RWPE2 (cell line): ENCODE data around the gene ARAF.

ENCODE experiments used
- ATAC-seq: fragments of 200-7000 bp; cut with Tn5 transposase; 3 replicates; pipeline ENCODE4 v1.9.1; 2021; ENCODE audit warnings: low read depth
- DNase-seq: peaks from one replicate; pipeline ENCODE4 v3.0.0-alpha.2; 2020; ENCODE audit warnings: low spot score
- H3K27ac ChIP-seq: fragments of 450-650 bp; 2 replicates; pipeline ENCODE4 v1.5.1; 2017; ENCODE audit warnings: mild to moderate bottlenecking; ENCODE audit not compliant: poor library complexity, severe bottlenecking
- H3K27me3 ChIP-seq: fragments of 250-450 bp; sonication (Bioruptor Pico); 2 replicates; pipeline ENCODE4 v1.5.1; 2021; ENCODE audit warnings: mild to moderate bottlenecking, moderate library complexity; ENCODE audit not compliant: insufficient read depth, poor library complexity, severe bottlenecking
- H3K36me3 ChIP-seq: fragments of 250-450 bp; sonication (Bioruptor Pico); 2 replicates; pipeline ENCODE4 v1.5.1; 2020; ENCODE audit warnings: low read depth, mild to moderate bottlenecking, moderate library complexity
- H3K4me1 ChIP-seq: fragments of 250-450 bp; sonication (Bioruptor Pico); 2 replicates; pipeline ENCODE4 v1.5.1; 2021; ENCODE audit warnings: mild to moderate bottlenecking, moderate library complexity; ENCODE audit not compliant: insufficient read depth, poor library complexity, severe bottlenecking
- H3K4me3 ChIP-seq: fragments of 250-450 bp; sonication (Bioruptor Pico); 2 replicates; pipeline ENCODE4 v1.5.1; 2021; ENCODE audit warnings: mild to moderate bottlenecking, moderate library complexity; ENCODE audit not compliant: severe bottlenecking
- H3K9me3 ChIP-seq: fragments of 250-450 bp; sonication (Bioruptor Pico); 2 replicates; pipeline ENCODE4 v1.5.1; 2021; ENCODE audit warnings: mild to moderate bottlenecking, moderate library complexity; ENCODE audit not compliant: severe bottlenecking
- TF ChIP-seq, protein P1 (sequence below): fragments of 450-650 bp; IDR thresholded peaks from one replicate; pipeline ENCODE4 v1.5.1; 2017; ENCODE audit warnings: mild to moderate bottlenecking, moderate library complexity; ENCODE audit not compliant: poor library complexity, severe bottlenecking

ARAF gene

DNA sequence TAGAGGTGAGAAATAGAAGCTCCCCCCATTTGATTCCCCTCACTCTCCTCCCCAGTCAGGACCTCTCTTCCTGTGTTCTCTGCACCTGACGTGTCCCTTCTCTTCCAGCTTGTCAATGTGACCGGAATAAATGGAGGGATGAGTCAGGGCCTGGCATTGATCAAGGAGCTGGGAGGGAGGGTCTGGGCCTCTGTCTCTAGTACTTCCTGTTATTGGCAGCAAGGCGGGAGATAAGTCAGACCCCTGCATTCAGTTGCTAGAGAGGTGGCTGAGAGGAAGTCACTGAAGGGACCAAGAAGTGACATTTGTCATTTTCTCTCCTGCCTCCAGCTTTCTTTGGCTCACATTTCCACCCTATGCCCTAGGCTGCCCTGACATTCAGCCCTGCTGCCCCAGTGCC, 42.9 kb upstream of the ARAF start:
- H3K9me3 ChIP-seq: no peaks in the 10 kb centered on the region
- H3K27ac ChIP-seq: peak overlapping the region; percentile 92
- TF ChIP-seq, protein P1, sequence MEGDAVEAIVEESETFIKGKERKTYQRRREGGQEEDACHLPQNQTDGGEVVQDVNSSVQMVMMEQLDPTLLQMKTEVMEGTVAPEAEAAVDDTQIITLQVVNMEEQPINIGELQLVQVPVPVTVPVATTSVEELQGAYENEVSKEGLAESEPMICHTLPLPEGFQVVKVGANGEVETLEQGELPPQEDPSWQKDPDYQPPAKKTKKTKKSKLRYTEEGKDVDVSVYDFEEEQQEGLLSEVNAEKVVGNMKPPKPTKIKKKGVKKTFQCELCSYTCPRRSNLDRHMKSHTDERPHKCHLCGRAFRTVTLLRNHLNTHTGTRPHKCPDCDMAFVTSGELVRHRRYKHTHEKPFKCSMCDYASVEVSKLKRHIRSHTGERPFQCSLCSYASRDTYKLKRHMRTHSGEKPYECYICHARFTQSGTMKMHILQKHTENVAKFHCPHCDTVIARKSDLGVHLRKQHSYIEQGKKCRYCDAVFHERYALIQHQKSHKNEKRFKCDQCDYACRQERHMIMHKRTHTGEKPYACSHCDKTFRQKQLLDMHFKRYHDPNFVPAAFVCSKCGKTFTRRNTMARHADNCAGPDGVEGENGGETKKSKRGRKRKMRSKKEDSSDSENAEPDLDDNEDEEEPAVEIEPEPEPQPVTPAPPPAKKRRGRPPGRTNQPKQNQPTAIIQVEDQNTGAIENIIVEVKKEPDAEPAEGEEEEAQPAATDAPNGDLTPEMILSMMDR: no peak
- ATAC-seq (no peak), DNase-seq (no peak)
- no peaks in the 10 kb centered on the region for H3K36me3 ChIP-seq
- H3K27me3 ChIP-seq: no peaks in the 10 kb centered on the region
- no peak overlapping the region for H3K4me3 ChIP-seq
- peaks cover 35% of the 10 kb centered on the region for H3K4me1 ChIP-seq

DNA sequence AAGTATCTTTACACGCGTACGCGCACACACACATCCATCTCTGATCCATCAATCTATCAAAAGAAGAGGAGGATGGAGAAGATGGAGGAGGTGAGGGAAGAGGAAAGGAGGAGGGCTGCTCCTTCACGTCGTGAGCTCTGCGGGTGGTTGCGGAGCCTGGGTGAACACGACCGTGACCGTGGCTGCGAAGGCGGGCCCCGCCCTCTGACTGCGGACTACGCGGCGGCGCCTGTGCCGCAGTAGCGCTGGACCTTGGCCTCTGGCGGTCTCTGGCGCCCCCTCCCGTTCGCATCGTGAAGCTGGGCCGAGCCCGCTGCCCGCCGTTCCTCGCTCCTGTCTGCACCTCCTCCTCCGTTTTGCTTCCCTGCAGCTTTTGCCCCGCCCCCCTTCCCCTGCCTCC, 37.7 kb upstream of the ARAF start:
- peak; percentile 98 for ATAC-seq
- Histone ChIP-seq H3K36me3 (no peaks in the 10 kb centered on the region), H3K27me3 (no peaks in the 10 kb centered on the region), H3K27ac (peak overlapping the region; percentile 35), H3K4me1 (peaks cover 2% of the 10 kb centered on the region), H3K9me3 (no peaks in the 10 kb centered on the region), H3K4me3 (peak overlapping the region; percentile 36)
- TF ChIP-seq, protein P1: peak; percentile 83
- DNase-seq: peak; percentile 56

DNA sequence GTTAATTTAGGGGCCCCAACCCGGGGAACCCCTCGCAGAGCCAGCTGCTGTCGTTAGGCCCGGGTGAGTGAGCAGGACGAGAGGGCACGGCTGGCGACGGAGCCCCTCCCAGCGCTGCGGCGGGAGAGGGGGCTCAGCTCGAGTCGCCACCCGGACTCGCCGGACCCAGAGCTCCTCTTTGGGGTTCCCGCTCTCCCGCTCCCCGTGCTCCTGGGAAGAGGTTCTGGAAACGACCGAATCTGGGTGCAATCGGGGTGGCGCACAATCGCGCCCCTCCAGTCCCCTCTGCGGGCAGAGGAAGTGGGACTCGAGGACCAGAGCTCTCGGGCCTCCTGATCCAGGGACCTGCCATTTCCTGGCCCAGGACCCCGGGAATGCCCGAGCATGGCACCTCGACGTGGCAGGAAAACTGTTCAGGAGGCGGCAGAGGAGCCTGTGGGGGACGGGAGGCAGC, 37.3 kb upstream of the ARAF start:
- TF ChIP-seq, protein P1: peak; percentile 54
- H3K4me1 ChIP-seq: no peaks in the 10 kb centered on the region
- no peaks in the 10 kb centered on the region for H3K27me3 ChIP-seq
- peak overlapping the region; percentile 36 for H3K4me3 ChIP-seq
- H3K36me3 ChIP-seq: no peaks in the 10 kb centered on the region
- H3K9me3 ChIP-seq: no peaks in the 10 kb centered on the region
- H3K27ac ChIP-seq: no peak overlapping the region
- ATAC-seq: peak; percentile 22; the same call in 1 of the 3 replicates
- no peak for DNase-seq

DNA sequence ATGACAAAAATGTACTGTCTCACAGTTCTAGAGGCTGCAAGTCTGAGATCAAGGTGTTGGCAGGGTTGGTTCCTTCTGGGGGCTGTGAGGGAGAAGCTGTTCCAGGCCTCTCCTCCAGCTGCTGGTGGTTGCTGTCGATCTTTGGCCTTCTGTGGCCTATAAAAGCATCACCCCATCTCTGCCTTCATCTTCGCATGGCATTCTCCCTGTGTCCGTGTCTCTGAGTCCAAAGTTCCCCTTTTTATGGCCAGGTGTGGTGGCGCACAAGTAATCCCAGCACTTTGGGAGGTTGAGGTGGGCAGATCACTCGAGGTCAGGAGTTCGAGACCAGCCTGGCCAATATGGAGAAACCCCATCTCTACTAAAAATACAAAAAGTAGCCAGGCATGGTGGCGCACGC, 31.5 kb upstream of the ARAF start:
- H3K4me3 ChIP-seq: no peak overlapping the region
- no peaks in the 10 kb centered on the region for H3K27me3 ChIP-seq
- ATAC-seq (no peak), DNase-seq (no peak)
- TF ChIP-seq, protein P1: no peak
- no peaks in the 10 kb centered on the region for H3K4me1 ChIP-seq
- no peaks in the 10 kb centered on the region for H3K9me3 ChIP-seq
- H3K27ac ChIP-seq: no peak overlapping the region
- no peaks in the 10 kb centered on the region for H3K36me3 ChIP-seq

DNA sequence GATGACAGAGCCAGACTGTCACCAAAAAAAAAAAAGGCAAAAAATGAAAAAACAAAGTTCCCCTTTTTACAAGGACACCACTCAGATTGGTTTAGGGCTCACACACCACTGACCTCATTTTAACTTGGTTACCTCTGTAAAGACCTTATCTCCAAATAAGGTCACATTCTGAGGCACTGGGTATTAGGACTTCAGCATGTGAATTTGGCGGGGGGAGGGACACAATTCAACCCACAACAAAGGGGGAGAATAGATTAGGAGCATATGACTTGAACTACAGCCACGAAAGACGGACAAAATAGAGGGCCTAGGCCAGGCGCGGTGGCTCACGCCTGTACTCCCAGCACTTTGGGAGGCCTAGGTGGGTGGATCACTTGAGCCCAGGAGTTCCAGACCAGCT, 31.0 kb upstream of the ARAF start:
- no peak for DNase-seq

More for the DNA sequence above, 31.0 kb upstream of the ARAF start:
- no peaks in the 10 kb centered on the region for H3K36me3 ChIP-seq
- no peak overlapping the region for H3K27ac ChIP-seq
- H3K4me3 ChIP-seq: no peak overlapping the region
- H3K4me1 ChIP-seq: no peaks in the 10 kb centered on the region
- H3K9me3 ChIP-seq: no peaks in the 10 kb centered on the region
- no peaks in the 10 kb centered on the region for H3K27me3 ChIP-seq
- ATAC-seq: no peak
- TF ChIP-seq, protein P1: no peak
